Activated CD4-positive, CD25-positive, alpha-beta regulatory T cell treated with anti-CD3 and anti-CD28 coated beads, Interleukin-2, amount 50 U/mL, for 24 hours (primary cell): Measurements from ENCODE around the gene TRPV3.
"Not testable (repeated sequence)": the region's sequence is repeated elsewhere in the genome, so short reads cannot be mapped to it uniquely, and the experiment has no call there.

Experiments used
- ATAC-seq, 2 donors: fragments of 150-1000 bp; cut with Tn5 transposase; one replicate each; pipeline ENCODE4 v1.10.0; 2021; ENCODE audit warnings: mild to moderate bottlenecking in 1 of 2, moderate library complexity in 1 of 2

TRPV3 gene

GRCh38 chr17:3519472-3519871, 38.1 kb downstream of the TRPV3 start:
- ATAC-seq, result not testable (repeated sequence)

- no peak for ATAC-seq
Observed at GRCh38 chr17:3514873-3515272, 42.7 kb downstream of the TRPV3 start.

DNA sequence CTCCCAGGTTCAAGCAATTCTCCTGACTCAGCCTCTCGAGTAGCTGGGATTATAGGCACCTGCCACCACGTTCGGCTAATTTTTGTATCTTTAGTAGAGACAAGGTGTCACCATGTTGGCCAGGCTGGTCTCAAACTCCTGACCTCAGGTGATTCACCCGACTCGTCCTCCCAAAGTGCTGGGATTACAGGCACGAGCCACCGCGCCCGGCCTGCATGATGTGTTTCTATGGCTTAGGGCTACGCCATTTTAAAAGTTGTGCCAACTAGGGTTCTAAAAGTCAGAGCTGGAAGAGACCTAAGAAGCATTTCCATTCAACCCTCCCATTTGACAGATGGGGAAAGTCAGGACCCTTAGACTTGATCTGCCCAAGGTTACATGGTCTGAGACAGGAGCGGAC, 43.4 kb downstream of the TRPV3 start:
- ATAC-seq, result not testable (repeated sequence)

- ATAC-seq, result no peak
Observed at GRCh38 chr17:3513305-3514035, 44.1 kb downstream of the TRPV3 start.

DNA sequence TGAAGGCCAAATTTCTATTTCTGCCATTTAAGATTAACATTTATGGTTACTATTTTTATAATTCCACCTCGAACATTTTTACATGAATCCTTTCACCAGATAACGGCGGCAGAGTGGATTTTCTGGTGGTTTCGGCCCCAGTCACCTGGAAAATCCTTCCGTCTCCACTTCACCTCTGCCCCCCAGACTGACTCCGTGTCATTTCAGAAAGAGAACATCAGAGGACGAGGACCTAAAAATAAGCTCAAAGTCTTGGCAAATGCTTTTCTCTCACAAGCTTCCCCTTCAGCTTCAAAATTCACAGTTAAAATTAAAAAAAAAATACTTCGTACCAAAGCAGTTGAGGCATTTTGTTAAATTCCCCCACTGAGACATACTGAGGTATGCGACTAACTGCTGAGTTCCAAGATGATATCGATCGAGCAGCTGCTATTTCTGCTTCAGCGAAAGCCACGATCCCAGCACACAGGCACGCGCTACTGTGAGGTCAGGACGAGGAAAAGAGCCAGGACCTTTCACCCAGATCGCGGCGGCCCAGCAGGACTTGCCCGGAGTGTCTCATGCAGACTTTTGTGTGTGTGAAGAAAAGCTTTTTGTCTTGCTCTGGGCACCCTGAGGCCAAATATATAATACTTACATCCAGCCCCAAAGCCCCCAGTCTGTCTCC, 45.0 kb downstream of the TRPV3 start:
- no peak for ATAC-seq

GRCh38 chr17:3511852-3512504, 45.6 kb downstream of the TRPV3 start:
- ATAC-seq, result no peak

DNA sequence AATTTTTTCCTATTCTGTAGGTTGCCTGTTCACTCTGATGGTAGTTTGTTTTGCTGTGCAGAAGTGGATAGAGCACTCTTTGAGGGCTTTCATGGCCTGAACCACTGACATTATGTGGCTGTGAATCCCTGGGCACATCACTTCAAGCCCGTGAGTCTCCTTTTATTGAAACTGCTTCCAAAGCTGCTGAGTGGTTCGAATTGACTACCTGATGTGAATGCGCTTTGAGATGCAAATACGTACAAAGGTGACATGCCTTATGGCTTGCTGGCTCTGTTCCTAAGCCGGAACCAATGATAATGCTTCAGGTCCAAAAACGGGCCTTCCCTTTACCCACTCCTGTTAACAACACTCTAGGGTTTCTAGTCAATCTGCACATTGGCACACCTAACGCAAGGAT, 47.5 kb downstream of the TRPV3 start:
- no peak for ATAC-seq

DNA sequence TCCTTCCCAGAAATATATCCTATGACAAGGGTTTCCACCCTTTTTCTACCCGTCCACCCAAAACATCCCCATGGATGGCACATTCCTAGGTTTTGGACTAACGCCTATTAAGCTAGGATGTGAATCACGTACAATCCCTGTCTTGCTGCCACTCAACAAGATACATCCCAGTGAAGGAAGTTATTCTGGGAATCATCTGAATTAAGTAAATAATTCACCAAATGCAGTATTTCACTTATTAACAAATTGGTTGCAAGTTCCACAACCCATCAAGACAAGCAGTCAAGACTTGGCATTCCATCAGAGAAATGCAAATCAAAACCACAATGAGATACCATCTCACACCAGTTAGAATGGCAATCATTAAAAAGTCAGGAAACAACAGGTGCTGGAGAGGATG, 49.7 kb downstream of the TRPV3 start:
- no peak for ATAC-seq

GRCh38 chr17:3507071-3507470, 50.5 kb downstream of the TRPV3 start:
- no peak for ATAC-seq

GRCh38 chr17:3506054-3506453, 51.6 kb downstream of the TRPV3 start:
- ATAC-seq, result no peak

DNA sequence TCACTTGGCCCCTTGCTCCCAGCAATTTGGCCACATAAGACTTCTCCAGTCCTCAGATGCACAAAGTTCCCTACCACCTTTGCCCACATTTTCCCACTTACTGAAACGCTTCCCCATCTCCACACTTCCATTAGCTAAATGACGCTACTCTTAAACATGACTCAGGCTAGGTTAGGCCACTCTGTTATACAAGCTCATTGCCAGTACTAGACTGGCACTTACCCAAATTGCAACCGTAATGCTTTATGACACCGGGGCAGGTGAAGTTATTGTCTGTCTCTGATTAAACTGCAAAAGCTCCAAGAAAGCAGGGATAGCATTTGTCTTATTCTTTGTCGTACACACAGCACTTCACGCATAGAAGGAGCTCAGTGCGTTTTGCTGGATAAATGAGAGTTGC, 52.6 kb downstream of the TRPV3 start:
- ATAC-seq, result no peak

GRCh38 chr17:3503285-3503684, 54.3 kb downstream of the TRPV3 start:
- no peak for ATAC-seq

DNA sequence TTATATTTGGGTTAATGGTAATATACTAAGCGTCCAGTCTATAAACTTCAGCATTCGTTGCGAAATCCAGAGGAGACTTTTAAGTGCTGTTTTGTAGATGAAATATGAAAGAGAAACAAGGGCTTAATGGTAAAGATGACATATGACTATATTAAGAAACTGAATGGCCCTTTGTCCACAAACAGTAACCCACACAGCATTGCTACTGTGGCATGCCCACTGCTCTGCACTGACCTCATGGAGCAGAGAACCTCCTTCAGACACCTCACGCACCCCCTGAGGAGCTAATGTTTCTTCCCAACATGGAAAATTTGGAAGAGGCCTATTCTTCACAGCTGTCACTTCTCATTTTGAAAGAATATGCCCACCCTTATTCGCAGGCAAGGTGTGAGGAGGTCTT, 55.1 kb downstream of the TRPV3 start:
- ATAC-seq, result no peak

- no peak for ATAC-seq
Observed at GRCh38 chr17:3501344-3501743, 56.3 kb downstream of the TRPV3 start.

GRCh38 chr17:3497101-3497500, 60.5 kb downstream of the TRPV3 start:
- no peak for ATAC-seq

- no peak for ATAC-seq
Observed at GRCh38 chr17:3485481-3486068, 72.0 kb downstream of the TRPV3 start.

GRCh38 chr17:3482852-3483251, 74.8 kb downstream of the TRPV3 start:
- no peak for ATAC-seq

DNA sequence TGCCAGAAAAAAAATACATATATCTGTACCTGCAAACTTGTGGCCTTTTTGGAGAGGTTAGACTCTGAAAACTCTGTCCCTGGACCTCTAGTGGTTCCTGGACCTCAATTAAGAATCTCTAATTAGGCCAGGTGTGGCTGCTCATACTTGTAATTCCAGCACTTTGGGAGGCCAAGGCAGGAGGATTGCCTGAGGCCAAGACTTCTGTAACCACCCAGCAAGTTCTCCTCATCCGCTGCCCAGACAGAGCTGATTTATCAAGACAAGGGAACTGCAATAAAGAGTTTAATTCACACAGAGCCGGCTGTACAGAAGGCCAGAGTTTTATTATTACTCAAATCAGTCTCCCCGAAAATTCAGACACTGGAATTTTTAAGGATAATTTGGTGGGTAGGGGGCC, 77.6 kb downstream of the TRPV3 start:
- ATAC-seq, result no peak

GRCh38 chr17:3475812-3476610, 81.6 kb downstream of the TRPV3 start, which contains the start of gene ASPA:
Gene ASPA, plus strand, starts transcription at chr17:3475997. Its CDS starts 163 bp downstream, at chr17:3476160.
- ATAC-seq, result no peak

DNA sequence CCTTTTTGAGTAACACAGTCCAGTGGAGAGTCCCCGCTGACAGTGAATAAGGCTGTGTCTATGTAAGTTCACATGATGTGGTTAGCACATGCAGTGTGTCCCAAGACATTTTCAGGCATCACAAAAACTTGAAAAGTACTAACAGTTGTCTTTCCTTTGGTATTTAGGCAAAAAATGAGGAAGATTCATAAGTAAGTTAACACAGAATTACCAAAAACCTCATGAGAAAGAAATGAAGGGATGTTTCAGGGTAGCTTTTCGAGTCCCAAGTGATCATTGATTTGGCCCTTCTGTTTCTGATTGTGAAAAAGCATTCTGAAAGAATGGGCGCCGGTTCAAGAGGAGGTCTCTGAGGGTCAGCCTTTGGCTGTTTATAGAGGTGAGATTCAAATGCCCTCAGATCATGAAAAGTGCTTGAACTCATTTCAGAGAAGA, 82.3 kb downstream of the TRPV3 start:
- ATAC-seq, result no peak

- ATAC-seq, result no peak
Observed at GRCh38 chr17:3474212-3474611, 83.4 kb downstream of the TRPV3 start.

GRCh38 chr17:3472137-3472536, 85.5 kb downstream of the TRPV3 start:
- ATAC-seq, result no peak

GRCh38 chr17:3471599-3471998, 86.0 kb downstream of the TRPV3 start, which contains the start of gene SPATA22:
Gene SPATA22, minus strand, starts transcription at chr17:3471819. Its CDS starts 2,494 bp downstream, at chr17:3469325.
- no peak for ATAC-seq
